T-cell (primary cell): ENCODE results near the gene ZFHX3. TPM values are rescaled to one million over a fixed set of nuclear protein-coding genes. Genes with fewer than 3 reads are reported as not detected.

Experiments
- ATAC-seq, 4 experiments: fragments of 200-7000 bp in 3 of 4; fragments of 150-1000 bp in 1 of 4; cut with Tn5 transposase; replicated peaks in 1 of 4; 1 replicate in 3 of 4; 2 replicates in 1 of 4; pipeline ENCODE4 v1.10.0; 2021; ENCODE audit warnings: moderate library complexity in 3 of 4, mild to moderate bottlenecking in 2 of 4, moderate number of reproducible peaks in 1 of 4
- CTCF ChIA-PET, 2 donors: fragments of 300-600 bp; sonication (Branson Sonifier 250); formaldehyde crosslinking; loops; one replicate each; lab custom pipeline; 2022; ENCODE audit warnings: antibody characterized with exemption in 2 of 2; lab: Charles Lee
- POLR2A ChIA-PET, 2 donors: fragments of 300-600 bp; sonication (Branson Sonifier 250); formaldehyde crosslinking; loops; one replicate each; lab custom pipeline; 2022; ENCODE audit warnings: antibody characterized with exemption in 2 of 2; lab: Charles Lee
- DNase-seq, 35 experiments: peaks; one replicate each; pipeline versions ENCODE4 v3.0.0 to v3.0.0-alpha.2; 2013 to 2023
- H3K27ac ChIP-seq: one replicate; pipeline ENCODE4 v1.5.1; 2013; ENCODE audit warnings: low read length
- H3K27me3 ChIP-seq, 2 experiments: replicated peaks in 1 of 2; 1 replicate in 1 of 2; 2 replicates in 1 of 2; pipeline versions ENCODE4 v1.6.1 to v1.7.0; 2013; ENCODE audit warnings: low read length in 1 of 2, mixed read lengths in 1 of 2; ENCODE audit not compliant: control insufficient read depth in 2 of 2, insufficient read depth in 2 of 2; ENCODE audit errors: extremely low read depth in 1 of 2
- H3K36me3 ChIP-seq, 2 donors: 1 replicate in 1 of 2; 2 replicates in 1 of 2; pipeline versions ENCODE4 v1.6.1 to v1.7.0; 2013; ENCODE audit warnings: low read length in 1 of 2; ENCODE audit not compliant: control insufficient read depth in 2 of 2, insufficient read depth in 1 of 2; ENCODE audit errors: extremely low read depth in 1 of 2
- H3K4me1 ChIP-seq, 2 experiments: 1 replicate in 1 of 2; 2 replicates in 1 of 2; pipeline versions ENCODE4 v1.6.1 to v1.7.0; 2013; ENCODE audit warnings: low read length in 2 of 2, mixed read lengths in 1 of 2; ENCODE audit not compliant: insufficient read depth in 2 of 2, control insufficient read depth in 1 of 2; ENCODE audit errors: extremely low read depth in 1 of 2
- H3K4me3 ChIP-seq, 2 donors: 1 replicate in 1 of 2; 2 replicates in 1 of 2; pipeline versions ENCODE4 v1.5.1 to v1.7.0; 2013; ENCODE audit warnings: mild to moderate bottlenecking in 2 of 2, low read length in 1 of 2, moderate library complexity in 1 of 2; ENCODE audit not compliant: control insufficient read depth in 1 of 2; ENCODE audit errors: extremely low read depth in 1 of 2
- H3K9me3 ChIP-seq: 2 replicates; pipeline ENCODE4 v1.7.0; 2013
- H3K27ac Mint-ChIP-seq, 2 donors: one replicate each; pipeline ENCODE4 v1.8.0; 2020 to 2021; ENCODE audit warnings: mild to moderate bottlenecking in 2 of 2, mixed read lengths in 2 of 2
- H3K27me3 Mint-ChIP-seq, 2 donors: one replicate each; pipeline ENCODE4 v1.8.0; 2021 to 2022; ENCODE audit warnings: mixed read lengths in 2 of 2
- H3K36me3 Mint-ChIP-seq: one replicate; pipeline ENCODE4 v1.8.0; 2021; ENCODE audit warnings: mixed read lengths
- H3K4me1 Mint-ChIP-seq, 3 donors: one replicate each; pipeline ENCODE4 v1.8.0; 2020 to 2022; ENCODE audit warnings: mixed read lengths in 3 of 3, mild to moderate bottlenecking in 1 of 3
- H3K4me3 Mint-ChIP-seq, 3 donors: one replicate each; pipeline ENCODE4 v1.8.0; 2020 to 2022; ENCODE audit warnings: mild to moderate bottlenecking in 3 of 3, mixed read lengths in 3 of 3, moderate library complexity in 3 of 3
- H3K9me3 Mint-ChIP-seq, 3 donors: one replicate each; pipeline ENCODE4 v1.8.0; 2020 to 2022; ENCODE audit warnings: mixed read lengths in 3 of 3
- WGBS: methylation state at CpG from one replicate; pipeline ENCODE4 v1.1.5; 2013; ENCODE audit warnings: missing lambda C conversion rate; ENCODE audit not compliant: insufficient coverage; 5-methylcytosine and 5-hydroxymethylcytosine counted together
- total RNA-seq, 35 experiments: library from RNA in 6 of 35; stranded (reverse) in 6 of 35; fragments of 120-200 nt in 1 of 35; gene quantifications; one replicate each; pipeline versions ENCODE4 v1.2.1 to v1.2.4 and lab custom pipeline; 2013 to 2026

ZFHX3 gene
- total RNA-seq, 5 donors from 2014 or later (not counting 1 experiment from before 2014, with no cell fraction given), result 0.35 to 2.1 (median 1.0) TPM

- Histone ChIP-seq H3K9me3 (no peaks in the 10 kb centered on the region), H3K4me1 (no peaks in the 10 kb centered on the region), H3K27ac (no peak overlapping the region), H3K27me3 (peaks cover 0 to 2% of the 10 kb centered on the region in 2 experiments), H3K4me3 (no peak overlapping the region), H3K36me3 (no peaks in the 10 kb centered on the region)
- H3K27ac Mint-ChIP-seq, result no peak overlapping the region
- ATAC-seq (no peak), DNase-seq (no peak)
- no peaks in the 10 kb centered on the region for H3K4me1 Mint-ChIP-seq
- no peaks in the 10 kb centered on the region for H3K36me3 Mint-ChIP-seq
- ChIA-PET POLR2A (no interaction called here), CTCF (no interaction called here)
- H3K9me3 Mint-ChIP-seq, result peaks cover 0 to 3% (median 0%) of the 10 kb centered on the region in 3 donors
- H3K27me3 Mint-ChIP-seq, result peaks cover 3% of the 10 kb centered on the region in 2 donors
- 100% methylated on average over 1 of the region's 7 CpGs for WGBS
- no peak overlapping the region for H3K4me3 Mint-ChIP-seq
Measured at GRCh38 chr16:72865835-72866234, 182.1 kb downstream of the ZFHX3 start.

GRCh38 chr16:72865258-72865657 is 182.7 kb downstream of the ZFHX3 start:
- Mint-ChIP-seq H3K27me3 (peaks cover 3 to 5% of the 10 kb centered on the region in 2 donors), H3K27ac (no peak overlapping the region), H3K4me1 (no peaks in the 10 kb centered on the region), H3K36me3 (no peaks in the 10 kb centered on the region), H3K9me3 (peaks cover 0 to 3% (median 0%) of the 10 kb centered on the region in 3 donors), H3K4me3 (no peak overlapping the region)
- Histone ChIP-seq H3K27ac (no peak overlapping the region), H3K9me3 (no peaks in the 10 kb centered on the region), H3K4me3 (no peak overlapping the region), H3K27me3 (peaks cover 0 to 2% of the 10 kb centered on the region in 2 experiments), H3K4me1 (no peaks in the 10 kb centered on the region), H3K36me3 (no peaks in the 10 kb centered on the region)
- POLR2A ChIA-PET, result no interaction called here
- WGBS, result 92% methylated on average over 2 of the region's 5 CpGs
- DNase-seq (no peak), ATAC-seq (no peak)
- CTCF ChIA-PET, result no interaction called here

GRCh38 chr16:72864130-72864833 is 183.6 kb downstream of the ZFHX3 start:
- Mint-ChIP-seq H3K4me3 (no peak overlapping the region), H3K27me3 (peaks cover 4 to 5% of the 10 kb centered on the region in 2 donors), H3K36me3 (no peaks in the 10 kb centered on the region), H3K4me1 (no peaks in the 10 kb centered on the region), H3K27ac (no peak overlapping the region), H3K9me3 (peaks cover 0 to 3% (median 0%) of the 10 kb centered on the region in 3 donors)
- Histone ChIP-seq H3K36me3 (no peaks in the 10 kb centered on the region), H3K27me3 (peaks cover 0 to 2% of the 10 kb centered on the region in 2 experiments), H3K9me3 (no peaks in the 10 kb centered on the region), H3K27ac (no peak overlapping the region), H3K4me3 (no peak overlapping the region), H3K4me1 (no peaks in the 10 kb centered on the region)
- ChIA-PET CTCF (no interaction called here), POLR2A (no interaction called here)
- DNase-seq, result no peak
- no peak for ATAC-seq
- 65% methylated on average over 3 of the region's 6 CpGs for WGBS

DNA sequence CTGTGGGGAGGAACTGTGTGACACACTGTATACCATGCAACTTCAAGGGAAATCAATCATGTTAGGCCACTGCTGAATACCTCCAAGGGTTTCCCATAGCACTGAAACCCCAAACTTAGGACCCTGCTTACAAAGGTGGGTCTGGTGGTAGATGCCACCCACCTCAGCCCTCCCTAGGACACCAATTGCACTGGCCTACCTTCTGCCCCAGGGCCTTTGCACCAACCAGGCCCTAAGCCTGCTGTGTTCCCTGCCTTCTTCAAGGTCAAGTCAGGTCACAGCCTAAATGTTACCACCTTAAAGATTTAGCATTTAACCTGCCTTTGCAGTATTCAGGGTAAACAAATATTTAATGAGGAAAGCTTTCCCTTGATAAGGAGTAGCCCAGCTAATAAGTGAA is 185.8 kb downstream of the ZFHX3 start:
- ChIA-PET POLR2A (no interaction called here), CTCF (no interaction called here)
- DNase-seq (no peak), ATAC-seq (no peak)
- Histone ChIP-seq H3K27me3 (peaks cover 0 to 2% of the 10 kb centered on the region in 2 experiments), H3K4me3 (no peak overlapping the region), H3K4me1 (no peaks in the 10 kb centered on the region), H3K36me3 (no peaks in the 10 kb centered on the region), H3K27ac (no peak overlapping the region), H3K9me3 (no peaks in the 10 kb centered on the region)
- no peak overlapping the region for H3K27ac Mint-ChIP-seq
- peaks cover 0 to 3% (median 0%) of the 10 kb centered on the region in 3 donors for H3K9me3 Mint-ChIP-seq
- no peaks in the 10 kb centered on the region for H3K36me3 Mint-ChIP-seq
- H3K4me1 Mint-ChIP-seq, result no peaks in the 10 kb centered on the region
- peaks cover 5 to 6% of the 10 kb centered on the region in 2 donors for H3K27me3 Mint-ChIP-seq
- H3K4me3 Mint-ChIP-seq, result no peak overlapping the region

- Mint-ChIP-seq H3K9me3 (peaks cover 0 to 3% (median 0%) of the 10 kb centered on the region in 3 donors), H3K4me1 (no peaks in the 10 kb centered on the region), H3K27ac (peak overlapping the region in 1 of 2 donors; percentile 45), H3K27me3 (peaks cover 5 to 6% of the 10 kb centered on the region in 2 donors), H3K4me3 (no peak overlapping the region), H3K36me3 (no peaks in the 10 kb centered on the region)
- 94% methylated on average over 9 of the region's 14 CpGs for WGBS
- ChIA-PET POLR2A (no interaction called here), CTCF (no interaction called here)
- Histone ChIP-seq H3K27me3 (peaks cover 0 to 2% of the 10 kb centered on the region in 2 experiments), H3K36me3 (no peaks in the 10 kb centered on the region), H3K4me3 (no peak overlapping the region), H3K9me3 (no peaks in the 10 kb centered on the region), H3K27ac (no peak overlapping the region), H3K4me1 (no peaks in the 10 kb centered on the region)
- DNase-seq (no peak), ATAC-seq (no peak)
Measured at GRCh38 chr16:72860726-72861562, 187.0 kb downstream of the ZFHX3 start.

GRCh38 chr16:72859581-72859980 is 188.3 kb downstream of the ZFHX3 start:
- Mint-ChIP-seq H3K4me3 (no peak overlapping the region), H3K27me3 (peaks cover 5 to 6% of the 10 kb centered on the region in 2 donors), H3K27ac (no peak overlapping the region), H3K36me3 (no peaks in the 10 kb centered on the region), H3K4me1 (no peaks in the 10 kb centered on the region), H3K9me3 (peaks cover 0 to 3% (median 0%) of the 10 kb centered on the region in 3 donors)
- DNase-seq (no peak), ATAC-seq (no peak)
- POLR2A ChIA-PET, result no interaction called here
- no peak overlapping the region for H3K4me3 ChIP-seq
- CTCF ChIA-PET, result interaction anchor here in 1 of 2 donors (0.5 kb wide), 1 partner anchor 32 kb away, joined by 3 read pairs; no protein-coding TSS in a partner anchor
- H3K9me3 ChIP-seq, result no peaks in the 10 kb centered on the region
- 83% methylated on average over 6 of the region's 6 CpGs for WGBS
- no peaks in the 10 kb centered on the region for H3K36me3 ChIP-seq
- no peaks in the 10 kb centered on the region for H3K4me1 ChIP-seq
- no peak overlapping the region for H3K27ac ChIP-seq
- H3K27me3 ChIP-seq, result peaks cover 0 to 2% of the 10 kb centered on the region in 2 experiments
